Liver (tissue), 3 donors: ENCODE results near the gene VTN.

Experiments
- GABPA ChIP-seq, 2 donors: IDR thresholded peaks in 1 of 2; conservative IDR thresholded peaks in 1 of 2; 2 replicates each; pipeline ENCODE4 v1.6.1; 2016; ENCODE audit warnings: antibody characterized with exemption in 2 of 2, mild to moderate bottlenecking in 1 of 2, moderate library complexity in 1 of 2
- HNF4A ChIP-seq, 2 donors: conservative IDR thresholded peaks; 2 replicates each; pipeline ENCODE4 v1.6.1; 2016; ENCODE audit warnings: antibody characterized with exemption in 2 of 2, mild to moderate bottlenecking in 2 of 2
- MAX ChIP-seq: IDR thresholded peaks from 2 replicates; pipeline ENCODE4 v1.6.1; 2016; ENCODE audit warnings: antibody characterized with exemption
- TF ChIP-seq, protein P1 (sequence below): fragments of 150-350 bp; IDR thresholded peaks from 2 replicates; pipeline ENCODE4 v1.5.1; 2017; ENCODE audit warnings: improper control_type of control experiment, low read depth, low read length; ENCODE audit not compliant: missing input control
- donor health status: healthy.
- donor health status: healthy.

- TF ChIP-seq, protein P1, sequence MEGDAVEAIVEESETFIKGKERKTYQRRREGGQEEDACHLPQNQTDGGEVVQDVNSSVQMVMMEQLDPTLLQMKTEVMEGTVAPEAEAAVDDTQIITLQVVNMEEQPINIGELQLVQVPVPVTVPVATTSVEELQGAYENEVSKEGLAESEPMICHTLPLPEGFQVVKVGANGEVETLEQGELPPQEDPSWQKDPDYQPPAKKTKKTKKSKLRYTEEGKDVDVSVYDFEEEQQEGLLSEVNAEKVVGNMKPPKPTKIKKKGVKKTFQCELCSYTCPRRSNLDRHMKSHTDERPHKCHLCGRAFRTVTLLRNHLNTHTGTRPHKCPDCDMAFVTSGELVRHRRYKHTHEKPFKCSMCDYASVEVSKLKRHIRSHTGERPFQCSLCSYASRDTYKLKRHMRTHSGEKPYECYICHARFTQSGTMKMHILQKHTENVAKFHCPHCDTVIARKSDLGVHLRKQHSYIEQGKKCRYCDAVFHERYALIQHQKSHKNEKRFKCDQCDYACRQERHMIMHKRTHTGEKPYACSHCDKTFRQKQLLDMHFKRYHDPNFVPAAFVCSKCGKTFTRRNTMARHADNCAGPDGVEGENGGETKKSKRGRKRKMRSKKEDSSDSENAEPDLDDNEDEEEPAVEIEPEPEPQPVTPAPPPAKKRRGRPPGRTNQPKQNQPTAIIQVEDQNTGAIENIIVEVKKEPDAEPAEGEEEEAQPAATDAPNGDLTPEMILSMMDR = no peak
- TF ChIP-seq MAX = no peak
- TF ChIP-seq HNF4A (conservative IDR thresholded peaks at IDR 0.05) = no peak
- no peak for TF ChIP-seq GABPA (IDR thresholded peaks at IDR 0.05 in 1 of 2, conservative IDR thresholded peaks at IDR 0.05 in 1 of 2)
Measured at GRCh38 chr17:28331891-28332420, 38.2 kb downstream of the VTN start.
